Stimulated activated CD4-positive, alpha-beta T cell treated with anti-CD3 and anti-CD28 coated beads, Interleukin-12 subunit alpha, Interleukin-12 subunit beta, amount 100 ng/mL, for 4 hours (primary cell): ENCODE results near the gene EPX.

Experiments
- DNase-seq: peaks from one replicate; pipeline ENCODE4 v3.0.0-alpha.2; 2020

Gene EPX

GRCh38 chr17:58229881-58230280 is 37.4 kb downstream of the EPX start:
- DNase-seq, result no peak

GRCh38 chr17:58231641-58232040 is 39.1 kb downstream of the EPX start:
- no peak for DNase-seq

GRCh38 chr17:58232707-58233156 is 40.2 kb downstream of the EPX start:
- DNase-seq, result no peak

GRCh38 chr17:58233543-58233942 is 41.0 kb downstream of the EPX start:
- no peak for DNase-seq

- no peak for DNase-seq
These were observed 42.0 kb downstream of the EPX start for GRCh38 chr17:58234512-58234911.

GRCh38 chr17:58235821-58236220 is 43.3 kb downstream of the EPX start:
- DNase-seq, result no peak

GRCh38 chr17:58236394-58236793 is 43.9 kb downstream of the EPX start:
- DNase-seq, result no peak

GRCh38 chr17:58238147-58238634 is 45.7 kb downstream of the EPX start, which contains the start of gene LPO:
Gene LPO, plus strand, starts transcription at chr17:58238584. Its CDS starts 4,396 bp downstream, at chr17:58242980.
- DNase-seq, result no peak

- DNase-seq, result no peak
These were observed 47.5 kb downstream of the EPX start for GRCh38 chr17:58239987-58240386.

- no peak for DNase-seq
These were observed 49.8 kb downstream of the EPX start for GRCh38 chr17:58242171-58242784.

GRCh38 chr17:58244963-58245362 is 52.4 kb downstream of the EPX start:
- DNase-seq, result no peak

GRCh38 chr17:58245428-58246103 is 53.0 kb downstream of the EPX start:
- no peak for DNase-seq

- no peak for DNase-seq
These were observed 53.7 kb downstream of the EPX start for GRCh38 chr17:58246104-58246740.

- no peak for DNase-seq
These were observed 54.3 kb downstream of the EPX start for GRCh38 chr17:58246781-58247180.

- DNase-seq, result no peak
These were observed 55.2 kb downstream of the EPX start for GRCh38 chr17:58247511-58248363.

- no peak for DNase-seq
These were observed 56.4 kb downstream of the EPX start for GRCh38 chr17:58248955-58249269.

GRCh38 chr17:58249270-58250133 is 57.0 kb downstream of the EPX start:
- peak; percentile 77 for DNase-seq

- DNase-seq, result no peak
These were observed 58.0 kb downstream of the EPX start for GRCh38 chr17:58250344-58251011.

GRCh38 chr17:58252141-58252540 is 59.6 kb downstream of the EPX start:
- no peak for DNase-seq

GRCh38 chr17:58253082-58253481 is 60.6 kb downstream of the EPX start:
- DNase-seq, result no peak
